ENCODE measurements around the gene LCN6.

DNA sequence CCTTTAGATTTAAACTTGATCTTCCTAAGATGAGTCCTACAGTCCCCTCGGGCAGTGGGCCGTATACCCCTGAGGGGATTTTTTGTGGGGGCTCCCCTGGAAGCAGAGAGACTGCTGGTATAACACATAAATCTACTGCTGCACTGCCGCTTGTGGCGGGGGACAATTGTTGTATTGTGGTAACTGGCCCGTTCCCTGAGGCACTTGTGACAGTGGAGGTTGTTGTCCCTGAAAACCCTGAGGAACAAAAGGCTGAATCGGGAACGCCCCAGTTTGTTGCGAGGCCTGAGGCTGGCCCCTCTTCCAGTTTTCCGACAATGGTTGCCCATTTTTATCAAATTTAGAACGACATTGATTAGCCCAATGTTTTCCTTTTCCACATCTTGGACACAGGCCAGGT, 38.1 kb upstream of the LCN6 start:
- TF ChIP-seq, protein P1, sequence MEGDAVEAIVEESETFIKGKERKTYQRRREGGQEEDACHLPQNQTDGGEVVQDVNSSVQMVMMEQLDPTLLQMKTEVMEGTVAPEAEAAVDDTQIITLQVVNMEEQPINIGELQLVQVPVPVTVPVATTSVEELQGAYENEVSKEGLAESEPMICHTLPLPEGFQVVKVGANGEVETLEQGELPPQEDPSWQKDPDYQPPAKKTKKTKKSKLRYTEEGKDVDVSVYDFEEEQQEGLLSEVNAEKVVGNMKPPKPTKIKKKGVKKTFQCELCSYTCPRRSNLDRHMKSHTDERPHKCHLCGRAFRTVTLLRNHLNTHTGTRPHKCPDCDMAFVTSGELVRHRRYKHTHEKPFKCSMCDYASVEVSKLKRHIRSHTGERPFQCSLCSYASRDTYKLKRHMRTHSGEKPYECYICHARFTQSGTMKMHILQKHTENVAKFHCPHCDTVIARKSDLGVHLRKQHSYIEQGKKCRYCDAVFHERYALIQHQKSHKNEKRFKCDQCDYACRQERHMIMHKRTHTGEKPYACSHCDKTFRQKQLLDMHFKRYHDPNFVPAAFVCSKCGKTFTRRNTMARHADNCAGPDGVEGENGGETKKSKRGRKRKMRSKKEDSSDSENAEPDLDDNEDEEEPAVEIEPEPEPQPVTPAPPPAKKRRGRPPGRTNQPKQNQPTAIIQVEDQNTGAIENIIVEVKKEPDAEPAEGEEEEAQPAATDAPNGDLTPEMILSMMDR (conservative IDR thresholded peaks at IDR 0.05; ENCODE audit: low read length) = no peak
- TF ChIP-seq EZH2phosphoT487 (IDR thresholded peaks at IDR 0.05; ENCODE audit: borderline replicate concordance) = no peak

Measured in Loucy (cell line).